GM23338 (cell line): Measurements from ENCODE around the gene TSPAN7. TPM values are rescaled to one million over a fixed set of nuclear protein-coding genes. Genes with fewer than 3 reads are reported as not detected.

Source experiments
- ATAC-seq: fragments of 200-7000 bp; cut with Tn5 transposase; 3 replicates; pipeline ENCODE4 v1.9.1; 2020
- DNase-seq: peaks from one replicate; pipeline ENCODE4 v3.0.0-alpha.2; 2015; ENCODE audit warnings: low spot score
- H2AFZ ChIP-seq: fragments of 200-600 bp; sonication (generic); 2 replicates; pipeline ENCODE4 v1.8.0; 2016; ENCODE audit warnings: antibody characterized with exemption, mild to moderate bottlenecking, moderate library complexity
- H3F3A ChIP-seq: fragments of 200-600 bp; sonication (generic); replicated peaks from 2 replicates; pipeline ENCODE4 v1.8.0; 2017; ENCODE audit warnings: antibody characterized with exemption, mixed run types, low read depth
- H3K27ac ChIP-seq: fragments of 200-600 bp; sonication (generic); 2 replicates; pipeline ENCODE4 v1.6.1; 2016; ENCODE audit warnings: low read depth
- H3K27me3 ChIP-seq: fragments of 200-600 bp; sonication (generic); 2 replicates; pipeline ENCODE4 v1.8.0; 2016; ENCODE audit warnings: mild to moderate bottlenecking, mixed run types, moderate library complexity; ENCODE audit not compliant: insufficient read depth
- H3K36me3 ChIP-seq: fragments of 200-600 bp; sonication (generic); 2 replicates; pipeline ENCODE4 v1.8.0; 2016; ENCODE audit warnings: mild to moderate bottlenecking; ENCODE audit not compliant: insufficient read depth
- H3K4me1 ChIP-seq: fragments of 200-600 bp; sonication (generic); 2 replicates; pipeline ENCODE4 v1.8.0; 2016; ENCODE audit warnings: mild to moderate bottlenecking, moderate library complexity; ENCODE audit not compliant: insufficient read depth
- H3K4me2 ChIP-seq: fragments of 200-600 bp; sonication (generic); 2 replicates; pipeline ENCODE4 v1.7.1; 2017; ENCODE audit warnings: mixed run types
- H3K4me3 ChIP-seq: fragments of 200-600 bp; sonication (generic); 2 replicates; pipeline ENCODE4 v1.6.1; 2016; ENCODE audit warnings: mixed run types
- H3K79me2 ChIP-seq: fragments of 200-600 bp; sonication (generic); replicated peaks from 2 replicates; pipeline ENCODE4 v1.8.0; 2017; ENCODE audit warnings: mild to moderate bottlenecking; ENCODE audit not compliant: insufficient read depth
- H3K9me2 ChIP-seq: fragments of 200-600 bp; sonication (generic); 2 replicates; pipeline ENCODE4 v1.8.0; 2017; ENCODE audit not compliant: insufficient read depth
- H4K20me1 ChIP-seq: fragments of 200-600 bp; sonication (generic); replicated peaks from 2 replicates; pipeline ENCODE4 v1.8.0; 2017; ENCODE audit warnings: mild to moderate bottlenecking; ENCODE audit not compliant: insufficient read depth
- H3K27ac Mint-ChIP-seq: 2 replicates; pipeline ENCODE4 v1.8.0; 2020; ENCODE audit warnings: inconsistent platforms, mild to moderate bottlenecking, moderate library complexity, mixed read lengths
- H3K27me3 Mint-ChIP-seq: 3 replicates; pipeline ENCODE4 v1.8.0; 2022; ENCODE audit warnings: low read depth, mild to moderate bottlenecking, moderate library complexity, mixed read lengths, inconsistent platforms; ENCODE audit not compliant: insufficient read depth, poor library complexity
- H3K36me3 Mint-ChIP-seq: 3 replicates; pipeline ENCODE4 v1.8.0; 2021; ENCODE audit warnings: low read depth, mild to moderate bottlenecking, inconsistent platforms, moderate library complexity, mixed read lengths
- H3K4me1 Mint-ChIP-seq: 3 replicates; pipeline ENCODE4 v1.8.0; 2020; ENCODE audit warnings: mild to moderate bottlenecking, inconsistent platforms, mixed read lengths
- H3K4me3 Mint-ChIP-seq: 3 replicates; pipeline ENCODE4 v1.8.0; 2021; ENCODE audit warnings: moderate library complexity, mild to moderate bottlenecking, inconsistent platforms, mixed read lengths
- H3K9me3 Mint-ChIP-seq: 3 replicates; pipeline ENCODE4 v1.8.0; 2020; ENCODE audit warnings: moderate library complexity, mild to moderate bottlenecking, inconsistent platforms, mixed read lengths
- CREB1 ChIP-seq: fragments of 250-450 bp; sonication (Bioruptor Pico); IDR thresholded peaks from 2 replicates; pipeline ENCODE4 v1.5.0; 2020; ENCODE audit warnings: low read depth, mild to moderate bottlenecking, moderate library complexity
- CTCF ChIP-seq, 2 experiments: fragments of 200-600 bp in 1 of 2; sonication (generic) in 1 of 2; conservative IDR thresholded peaks; 2 replicates each; pipeline versions ENCODE4 v1.5.1 to v1.6.1; 2016 to 2017; ENCODE audit warnings: antibody characterized with exemption in 2 of 2, low read depth in 2 of 2, mild to moderate bottlenecking in 2 of 2, moderate library complexity in 1 of 2
- ETS1 ChIP-seq: IDR thresholded peaks from 2 replicates; pipeline ENCODE4 v1.6.1; 2016; ENCODE audit warnings: antibody characterized with exemption
- EZH2 ChIP-seq: fragments of 200-600 bp; sonication (generic); IDR thresholded peaks from one replicate; pipeline ENCODE4 v1.8.0; 2017; ENCODE audit warnings: antibody characterized with exemption, mild to moderate bottlenecking, low read depth; ENCODE audit not compliant: unreplicated experiment
- EZH2phosphoT487 ChIP-seq: fragments of 200-600 bp; sonication (generic); IDR thresholded peaks from one replicate; pipeline ENCODE4 v1.8.1; 2018; ENCODE audit warnings: antibody characterized with exemption; ENCODE audit not compliant: unreplicated experiment
- JUNB ChIP-seq: IDR thresholded peaks from one replicate; pipeline ENCODE4 v1.6.1; 2016; ENCODE audit warnings: antibody characterized with exemption; ENCODE audit not compliant: unreplicated experiment
- NANOG ChIP-seq: IDR thresholded peaks from 2 replicates; pipeline ENCODE4 v1.6.1; 2016; ENCODE audit warnings: antibody characterized with exemption, borderline replicate concordance
- POLR2AphosphoS5 ChIP-seq: IDR thresholded peaks from 2 replicates; pipeline ENCODE4 v1.6.1; 2016; ENCODE audit warnings: antibody characterized with exemption, low read depth
- REST ChIP-seq: IDR thresholded peaks from one replicate; pipeline ENCODE4 v1.6.1; 2018; ENCODE audit warnings: antibody characterized with exemption; ENCODE audit not compliant: unreplicated experiment
- STAT1 ChIP-seq: IDR thresholded peaks from one replicate; pipeline ENCODE4 v1.6.1; 2016; ENCODE audit warnings: antibody characterized with exemption; ENCODE audit not compliant: unreplicated experiment
- ZNF114 ChIP-seq: fragments of 250-450 bp; sonication (Bioruptor Pico); IDR thresholded peaks from 2 replicates; pipeline ENCODE4 v1.5.0; 2020; ENCODE audit warnings: mild to moderate bottlenecking, moderate library complexity
- ZNF331 ChIP-seq: fragments of 250-450 bp; sonication (Bioruptor Pico); IDR thresholded peaks from 2 replicates; pipeline ENCODE4 v1.5.0; 2020; ENCODE audit warnings: low read depth, mild to moderate bottlenecking, moderate library complexity
- ZNF462 ChIP-seq: fragments of 250-450 bp; sonication (Bioruptor Pico); IDR thresholded peaks from 2 replicates; pipeline ENCODE4 v1.5.0; 2020; ENCODE audit warnings: mild to moderate bottlenecking, moderate library complexity
- polyA plus RNA-seq: library from polyadenylated mRNA; unstranded; fragments of >200 nt; fragmentation: Nextera tagmentation; extraction: Ambion mirVana; gene quantifications from 2 replicates; pipeline ENCODE4 v1.2.1, GENCODE V29; 2016
- total RNA-seq: library from RNA; depleted of rRNA; stranded (reverse); fragments of >200 nt; shearing (Covaris generic); gene quantifications from 2 replicates; pipeline ENCODE4 v1.2.3, GENCODE V29; 2014

TSPAN7 gene
- total and polyA plus RNA-seq, 2 experiments from 2014 or later: 7.2 to 11.5 TPM

- Histone ChIP-seq H3K27me3 (no peaks in the 10 kb centered on the region), H3F3A (no peaks in the 10 kb centered on the region), H3K4me3 (no peak overlapping the region), H3K9me2 (no peaks in the 10 kb centered on the region), H3K27ac (no peak overlapping the region), H3K79me2 (no peaks in the 10 kb centered on the region), H2AFZ (no peak overlapping the region), H3K36me3 (no peaks in the 10 kb centered on the region), H3K4me2 (no peak overlapping the region), H4K20me1 (no peaks in the 10 kb centered on the region), H3K4me1 (no peaks in the 10 kb centered on the region)
- ATAC-seq (no peak), DNase-seq (no peak)
- H3K4me1 Mint-ChIP-seq: no peaks in the 10 kb centered on the region
- TF ChIP-seq REST: no peak
- TF ChIP-seq NANOG: no peak
- TF ChIP-seq POLR2AphosphoS5: no peak
- no peak for TF ChIP-seq ZNF114 (CRISPR knock-in tag)
- no peak for TF ChIP-seq ZNF331 (CRISPR knock-in tag)
- TF ChIP-seq JUNB: no peak
- TF ChIP-seq EZH2phosphoT487: no peak
- TF ChIP-seq EZH2: no peak
- no peak for TF ChIP-seq ETS1
- TF ChIP-seq ZNF462 (CRISPR knock-in tag): no peak
- TF ChIP-seq STAT1: no peak
- no peak for TF ChIP-seq CREB1 (CRISPR knock-in tag)
- no peak for TF ChIP-seq CTCF (conservative IDR thresholded peaks at IDR 0.05; ENCODE audit: low read depth in 2 of 2)
- no peak overlapping the region for H3K27ac Mint-ChIP-seq
- no peaks in the 10 kb centered on the region for H3K9me3 Mint-ChIP-seq
- H3K27me3 Mint-ChIP-seq: no peaks in the 10 kb centered on the region
- H3K36me3 Mint-ChIP-seq: no peaks in the 10 kb centered on the region
- H3K4me3 Mint-ChIP-seq: no peak overlapping the region
These were observed 116.8 kb downstream of the TSPAN7 start for GRCh38 chrX:38678183-38678582.
